Measurements from ENCODE around the gene POLD2.

DNA sequence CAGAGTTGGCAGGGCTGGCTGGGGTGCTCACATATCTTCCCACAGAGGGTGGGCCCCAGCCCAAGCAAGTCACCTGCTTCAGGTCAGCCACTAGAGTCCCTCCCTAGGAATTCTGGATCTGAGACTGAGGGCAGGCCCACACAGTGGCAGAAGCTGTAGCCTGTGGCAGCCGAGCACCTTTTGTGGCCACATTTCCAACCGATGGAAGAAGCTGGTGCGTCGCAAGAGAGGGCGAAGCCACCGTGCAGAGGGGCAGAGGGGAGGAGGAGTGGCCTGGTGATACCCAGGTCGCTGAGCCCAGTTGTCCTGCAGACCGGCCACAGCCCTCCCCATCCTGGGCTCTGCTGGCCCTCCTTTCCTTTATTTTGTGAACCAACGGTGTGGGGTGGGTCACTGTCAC lies 46.3 kb downstream of the POLD2 start:
- TF ChIP-seq, protein P1, sequence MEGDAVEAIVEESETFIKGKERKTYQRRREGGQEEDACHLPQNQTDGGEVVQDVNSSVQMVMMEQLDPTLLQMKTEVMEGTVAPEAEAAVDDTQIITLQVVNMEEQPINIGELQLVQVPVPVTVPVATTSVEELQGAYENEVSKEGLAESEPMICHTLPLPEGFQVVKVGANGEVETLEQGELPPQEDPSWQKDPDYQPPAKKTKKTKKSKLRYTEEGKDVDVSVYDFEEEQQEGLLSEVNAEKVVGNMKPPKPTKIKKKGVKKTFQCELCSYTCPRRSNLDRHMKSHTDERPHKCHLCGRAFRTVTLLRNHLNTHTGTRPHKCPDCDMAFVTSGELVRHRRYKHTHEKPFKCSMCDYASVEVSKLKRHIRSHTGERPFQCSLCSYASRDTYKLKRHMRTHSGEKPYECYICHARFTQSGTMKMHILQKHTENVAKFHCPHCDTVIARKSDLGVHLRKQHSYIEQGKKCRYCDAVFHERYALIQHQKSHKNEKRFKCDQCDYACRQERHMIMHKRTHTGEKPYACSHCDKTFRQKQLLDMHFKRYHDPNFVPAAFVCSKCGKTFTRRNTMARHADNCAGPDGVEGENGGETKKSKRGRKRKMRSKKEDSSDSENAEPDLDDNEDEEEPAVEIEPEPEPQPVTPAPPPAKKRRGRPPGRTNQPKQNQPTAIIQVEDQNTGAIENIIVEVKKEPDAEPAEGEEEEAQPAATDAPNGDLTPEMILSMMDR (IDR thresholded peaks at IDR 0.05) = no peak
- TF ChIP-seq EP300 (IDR thresholded peaks at IDR 0.05) (no peak), POLR2A (IDR thresholded peaks at IDR 0.05) (no peak)
